HepG2 (cell line): Measurements from ENCODE around the gene ARHGAP26. TPM values are rescaled to one million over a fixed set of nuclear protein-coding genes. Genes with fewer than 3 reads are reported as not detected.

Source experiments
- DDIT3 ChIP-seq: sonication (generic); formaldehyde crosslinking; IDR thresholded peaks from 2 replicates; pipeline ENCODE4 v1.4.0; 2020; ENCODE audit warnings: mild to moderate bottlenecking, missing genetic modification reagents
- IKZF5 ChIP-seq: IDR thresholded peaks from 2 replicates; pipeline ENCODE4 v1.6.1; 2018; ENCODE audit warnings: missing genetic modification reagents, mild to moderate bottlenecking, missing compliant biosample characterization
- YEATS4 ChIP-seq: sonication (generic); formaldehyde crosslinking; IDR thresholded peaks from 2 replicates; pipeline ENCODE4 v1.4.0; 2020; ENCODE audit warnings: missing genetic modification reagents, borderline replicate concordance
- ZHX2 ChIP-seq, 2 experiments: sonication (generic) in 1 of 2; formaldehyde crosslinking in 1 of 2; IDR thresholded peaks; 2 replicates each; pipeline versions ENCODE4 v1.6.1 to v1.9.0; 2014 to 2022; ENCODE audit warnings: antibody characterized with exemption in 1 of 2, borderline replicate concordance in 1 of 2, inconsistent platforms in 1 of 2, low read depth in 1 of 2, missing genetic modification reagents in 1 of 2
- polyA plus RNA-seq, 8 experiments: library from polyadenylated mRNA; depleted of rRNA in 3 of 8; stranded (reverse) in 7 of 8; unstranded in 1 of 8; fragments of >200 nt; fragmentation: Illumina TruSeq in 4 of 8; extraction: Trizol in 4 of 8; gene quantifications; 2 replicates each; pipeline versions ENCODE4 v1.2.1 to v1.2.3, GENCODE V29; 2011 to 2016; ENCODE audit warnings: low read depth in 4 of 8, missing spikeins in 1 of 8, mixed read lengths in 1 of 8; ENCODE audit not compliant: insufficient read depth in 1 of 8
- total RNA-seq, 5 experiments: library from RNA; depleted of rRNA; stranded (reverse); fragments of >200 nt; fragmentation: Illumina TruSeq; extraction: Trizol; gene quantifications; 2 replicates each; pipeline ENCODE4 v1.2.3, GENCODE V29; 2016; ENCODE audit warnings: low read depth in 1 of 5
- TF ChIP-seq, protein P1 (sequence below): sonication (generic); formaldehyde crosslinking; IDR thresholded peaks from 2 replicates; pipeline ENCODE4 v1.4.0; 2020; ENCODE audit warnings: missing genetic modification reagents, borderline replicate concordance

The ARHGAP26 gene
- total and polyA plus RNA-seq, 2 of the 13 experiments (the other 11 are each of a cell fraction or from before 2014, with no cell fraction given): 9.6 to 18.2 TPM

GRCh38 chr5:143251946-143252345 lies 481.8 kb downstream of the ARHGAP26 start (continued):
- TF ChIP-seq, protein P1, sequence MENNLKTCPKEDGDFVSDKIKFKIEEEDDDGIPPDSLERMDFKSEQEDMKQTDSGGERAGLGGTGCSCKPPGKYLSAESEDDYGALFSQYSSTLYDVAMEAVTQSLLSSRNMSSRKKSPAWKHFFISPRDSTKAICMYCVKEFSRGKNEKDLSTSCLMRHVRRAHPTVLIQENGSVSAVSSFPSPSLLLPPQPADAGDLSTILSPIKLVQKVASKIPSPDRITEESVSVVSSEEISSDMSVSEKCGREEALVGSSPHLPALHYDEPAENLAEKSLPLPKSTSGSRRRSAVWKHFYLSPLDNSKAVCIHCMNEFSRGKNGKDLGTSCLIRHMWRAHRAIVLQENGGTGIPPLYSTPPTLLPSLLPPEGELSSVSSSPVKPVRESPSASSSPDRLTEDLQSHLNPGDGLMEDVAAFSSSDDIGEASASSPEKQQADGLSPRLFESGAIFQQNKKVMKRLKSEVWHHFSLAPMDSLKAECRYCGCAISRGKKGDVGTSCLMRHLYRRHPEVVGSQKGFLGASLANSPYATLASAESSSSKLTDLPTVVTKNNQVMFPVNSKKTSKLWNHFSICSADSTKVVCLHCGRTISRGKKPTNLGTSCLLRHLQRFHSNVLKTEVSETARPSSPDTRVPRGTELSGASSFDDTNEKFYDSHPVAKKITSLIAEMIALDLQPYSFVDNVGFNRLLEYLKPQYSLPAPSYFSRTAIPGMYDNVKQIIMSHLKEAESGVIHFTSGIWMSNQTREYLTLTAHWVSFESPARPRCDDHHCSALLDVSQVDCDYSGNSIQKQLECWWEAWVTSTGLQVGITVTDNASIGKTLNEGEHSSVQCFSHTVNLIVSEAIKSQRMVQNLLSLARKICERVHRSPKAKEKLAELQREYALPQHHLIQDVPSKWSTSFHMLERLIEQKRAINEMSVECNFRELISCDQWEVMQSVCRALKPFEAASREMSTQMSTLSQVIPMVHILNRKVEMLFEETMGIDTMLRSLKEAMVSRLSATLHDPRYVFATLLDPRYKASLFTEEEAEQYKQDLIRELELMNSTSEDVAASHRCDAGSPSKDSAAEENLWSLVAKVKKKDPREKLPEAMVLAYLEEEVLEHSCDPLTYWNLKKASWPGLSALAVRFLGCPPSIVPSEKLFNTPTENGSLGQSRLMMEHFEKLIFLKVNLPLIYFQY (CRISPR knock-in tag): no peak
- TF ChIP-seq DDIT3 (CRISPR knock-in tag): no peak
- TF ChIP-seq ZHX2 (IDR thresholded peaks at IDR 0.05; ENCODE audit: low read depth): no peak
- no peak for TF ChIP-seq ZHX2 (CRISPR knock-in tag; IDR thresholded peaks at IDR 0.05; ENCODE audit: borderline replicate concordance)
- TF ChIP-seq YEATS4 (CRISPR knock-in tag): no peak
- no peak for TF ChIP-seq IKZF5 (CRISPR knock-in tag)
